NOMO-1 treated with DMSO at 0.1 percent for 48 hours (cell line): ENCODE results near the gene GNRHR.
"Not testable (repeated sequence)": the region's sequence is repeated elsewhere in the genome, so short reads cannot be mapped to it uniquely, and the experiment has no call there.

ENCODE experiments used
- DNase-seq: peaks from one replicate; lab custom pipeline; 2025; ENCODE audit not compliant: unreplicated experiment; lab: John Stamatoyannopoulos, UW

Gene GNRHR

GRCh38 chr4:67727124-67727850, 26.9 kb downstream of the GNRHR start:
- peak; percentile 5 for DNase-seq

- no peak for DNase-seq
Measured at GRCh38 chr4:67725981-67726380, 28.2 kb downstream of the GNRHR start.

DNA sequence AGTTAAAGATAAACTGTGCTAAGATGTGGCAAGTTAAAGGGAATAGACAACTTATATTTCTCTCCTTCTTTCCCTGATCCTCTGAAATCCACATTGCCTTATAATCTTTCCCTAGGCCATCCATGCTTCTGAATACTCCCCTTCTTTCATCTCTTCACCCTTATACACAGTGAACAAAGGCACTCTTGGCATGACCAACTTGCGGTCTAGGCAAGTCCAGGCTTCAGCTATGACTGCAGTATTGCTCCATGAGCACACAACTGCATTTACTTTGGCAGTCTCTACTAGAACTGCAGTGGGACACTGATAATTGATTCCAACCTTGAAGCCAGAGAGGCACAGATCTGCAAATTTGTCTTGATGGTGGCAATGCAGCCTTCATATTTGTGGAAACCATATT, 29.1 kb downstream of the GNRHR start:
- no peak for DNase-seq

DNA sequence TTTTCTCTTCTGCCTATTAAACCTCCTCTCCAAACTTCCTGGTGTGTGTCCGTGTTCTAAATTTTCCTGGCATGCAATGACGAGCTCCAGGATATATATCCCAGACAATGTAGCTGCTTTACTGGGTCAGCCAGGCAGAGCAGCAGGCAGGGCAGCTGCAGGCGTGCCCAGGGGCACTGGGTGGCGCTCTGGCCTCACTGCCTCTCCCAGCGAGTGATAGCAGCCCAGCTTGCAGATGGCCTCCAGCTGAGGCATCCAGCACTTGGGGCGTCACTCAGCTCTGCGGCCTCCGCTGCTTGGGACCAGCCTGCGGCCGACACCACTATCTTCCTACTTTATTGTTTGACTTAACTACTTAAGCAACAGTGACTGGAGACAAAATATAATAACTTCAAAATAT, 30.2 kb downstream of the GNRHR start:
- DNase-seq, result no peak

DNA sequence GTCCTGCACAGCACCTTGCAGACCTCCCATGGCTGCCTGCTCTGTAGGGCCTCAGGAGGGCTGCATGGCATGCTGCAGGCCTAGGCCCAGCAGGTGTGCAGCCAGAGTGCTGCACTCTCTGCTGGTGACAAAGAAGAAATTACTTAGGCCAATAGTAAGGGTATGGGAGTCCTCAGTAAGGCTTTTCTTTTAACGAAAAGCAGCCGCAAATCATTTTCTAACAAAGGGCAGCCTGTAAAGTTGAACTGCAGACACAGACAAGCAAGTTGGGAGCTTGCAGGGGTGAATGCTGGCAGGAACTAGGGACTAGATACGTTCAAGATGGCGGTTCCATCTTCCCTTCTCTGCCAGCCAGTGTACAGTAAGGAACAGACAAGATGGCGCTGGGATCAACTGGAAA, 30.8 kb downstream of the GNRHR start:
- no peak for DNase-seq

GRCh38 chr4:67721770-67722597, 32.2 kb downstream of the GNRHR start:
- DNase-seq, result no peak

GRCh38 chr4:67721315-67721769, 32.8 kb downstream of the GNRHR start:
- no peak for DNase-seq

GRCh38 chr4:67719953-67720617, 34.1 kb downstream of the GNRHR start:
- no peak for DNase-seq

GRCh38 chr4:67718848-67719247, 35.3 kb downstream of the GNRHR start:
- DNase-seq, result no peak

GRCh38 chr4:67717586-67717985, 36.6 kb downstream of the GNRHR start:
- no peak for DNase-seq

- DNase-seq, result no peak
Measured at GRCh38 chr4:67714955-67715354, 39.2 kb downstream of the GNRHR start.

DNA sequence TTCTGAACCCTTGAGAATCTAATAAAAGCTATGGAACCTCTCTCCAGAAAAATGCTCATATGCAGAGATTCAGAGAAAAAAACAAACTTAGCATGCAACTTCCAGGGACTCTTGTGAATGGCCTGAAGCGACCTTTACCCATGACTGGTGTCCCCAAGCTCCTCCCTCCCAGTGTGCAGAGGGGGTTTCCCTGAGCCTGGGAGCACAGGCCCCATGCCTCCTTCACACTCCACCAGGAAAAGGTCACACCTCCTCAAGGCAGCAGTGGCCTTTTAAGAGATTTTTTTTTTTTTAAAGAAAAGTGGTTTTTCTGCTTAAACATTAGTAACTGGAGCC, 40.0 kb downstream of the GNRHR start:
- DNase-seq, result no peak

- DNase-seq, result no peak
Measured at GRCh38 chr4:67713529-67714247, 40.5 kb downstream of the GNRHR start.

- no peak for DNase-seq
Measured at GRCh38 chr4:67712650-67713528, 41.3 kb downstream of the GNRHR start.

GRCh38 chr4:67712000-67712625, 42.1 kb downstream of the GNRHR start:
- DNase-seq, result no peak

- not testable (repeated sequence) for DNase-seq
Measured at GRCh38 chr4:67706682-67707081, 47.5 kb downstream of the GNRHR start.

- no peak for DNase-seq
Measured at GRCh38 chr4:67704843-67705242, 49.3 kb downstream of the GNRHR start.

GRCh38 chr4:67702166-67702565, 52.0 kb downstream of the GNRHR start:
- no peak for DNase-seq

- DNase-seq, result peak; percentile 22
Measured at GRCh38 chr4:67701517-67701850, 52.7 kb downstream of the GNRHR start.
